Fibroblast of lung (primary cell): ENCODE results near the gene ZNF280C. TPM values are rescaled to one million over a fixed set of nuclear protein-coding genes. Genes with fewer than 3 reads are reported as not detected.

Experiments used
- DNase-seq, 2 donors: peaks; one replicate each; pipeline versions ENCODE4 v3.0.0 to v3.0.0-alpha.2; 2010; ENCODE audit warnings: low read depth in 2 of 2
- H2AFZ ChIP-seq: 2 replicates; pipeline ENCODE4 v1.5.1; 2012; ENCODE audit warnings: low read length, control low read depth, inconsistent platforms
- H3K27ac ChIP-seq: 2 replicates; pipeline ENCODE4 v1.5.1; 2011; ENCODE audit warnings: low read length, control low read depth; ENCODE audit not compliant: insufficient read depth
- H3K27me3 ChIP-seq: 2 replicates; pipeline ENCODE4 v1.5.1; 2011; ENCODE audit warnings: mild to moderate bottlenecking, low read length; ENCODE audit not compliant: control insufficient read depth, insufficient read depth
- H3K36me3 ChIP-seq: 2 replicates; pipeline ENCODE4 v1.5.1; 2011; ENCODE audit warnings: low read length; ENCODE audit not compliant: control insufficient read depth, insufficient read depth
- H3K4me1 ChIP-seq: 2 replicates; pipeline ENCODE4 v1.5.1; 2011; ENCODE audit warnings: low read length; ENCODE audit not compliant: control insufficient read depth, insufficient read depth; ENCODE audit errors: extremely low read depth
- H3K4me2 ChIP-seq: 2 replicates; pipeline ENCODE4 v1.5.1; 2011; ENCODE audit warnings: low read length, control low read depth; ENCODE audit not compliant: insufficient read depth; ENCODE audit errors: extremely low read depth
- H3K4me3 ChIP-seq, 4 experiments: fragments of 200-600 bp in 1 of 4; sonication (generic) in 1 of 4; replicated peaks in 1 of 4; 2 replicates each; pipeline ENCODE4 v1.5.1; 2011 to 2016; ENCODE audit warnings: low read length in 4 of 4, low read depth in 3 of 4, mild to moderate bottlenecking in 3 of 4, control low read depth in 2 of 4, inconsistent platforms in 1 of 4, mixed read lengths in 1 of 4; ENCODE audit not compliant: insufficient read depth in 1 of 4; ENCODE audit errors: control extremely low read depth in 1 of 4
- H3K79me2 ChIP-seq: 2 replicates; pipeline ENCODE4 v1.5.1; 2012; ENCODE audit warnings: mild to moderate bottlenecking, low read length, inconsistent platforms; ENCODE audit not compliant: control insufficient read depth, insufficient read depth
- H3K9ac ChIP-seq: 2 replicates; pipeline ENCODE4 v1.5.1; 2011; ENCODE audit warnings: mild to moderate bottlenecking, low read length, control low read depth; ENCODE audit not compliant: insufficient read depth
- H3K9me3 ChIP-seq: 2 replicates; pipeline ENCODE4 v1.5.1; 2012; ENCODE audit warnings: low read depth, low read length; ENCODE audit not compliant: control insufficient read depth, insufficient read depth
- H4K20me1 ChIP-seq: 2 replicates; pipeline ENCODE4 v1.5.1; 2011; ENCODE audit warnings: low read length; ENCODE audit not compliant: control insufficient read depth, insufficient read depth; ENCODE audit errors: extremely low read depth
- CTCF ChIP-seq, 2 donors: IDR thresholded peaks in 1 of 2; conservative IDR thresholded peaks in 1 of 2; 1 replicate in 1 of 2; 2 replicates in 1 of 2; pipeline ENCODE4 v1.5.1; 2011 to 2012; ENCODE audit warnings: low read length in 2 of 2, control low read depth in 1 of 2, inconsistent platforms in 1 of 2, low read depth in 1 of 2, mild to moderate bottlenecking in 1 of 2
- EZH2 ChIP-seq: IDR thresholded peaks from 2 replicates; pipeline ENCODE4 v1.5.1; 2012; ENCODE audit warnings: low read length, control low read depth, mild to moderate bottlenecking; ENCODE audit errors: missing control alignments
- polyA plus RNA-seq, 2 donors: library from polyadenylated mRNA; depleted of rRNA in 1 of 2; stranded (reverse) in 1 of 2; unstranded in 1 of 2; fragments of >200 nt; gene quantifications; 2 replicates each; pipeline ENCODE4 v1.2.1, GENCODE V29; 2011 to 2012; ENCODE audit warnings: missing spikeins in 1 of 2
- total RNA-seq: library from RNA; depleted of rRNA; stranded (reverse); fragments of >200 nt; gene quantifications from 2 replicates; pipeline ENCODE4 v1.2.1, GENCODE V29; 2014

The ZNF280C gene
- total and polyA plus RNA-seq, 2 donors (not counting 1 experiment from before 2014, with no cell fraction given): 4.1 to 8.7 TPM

DNA sequence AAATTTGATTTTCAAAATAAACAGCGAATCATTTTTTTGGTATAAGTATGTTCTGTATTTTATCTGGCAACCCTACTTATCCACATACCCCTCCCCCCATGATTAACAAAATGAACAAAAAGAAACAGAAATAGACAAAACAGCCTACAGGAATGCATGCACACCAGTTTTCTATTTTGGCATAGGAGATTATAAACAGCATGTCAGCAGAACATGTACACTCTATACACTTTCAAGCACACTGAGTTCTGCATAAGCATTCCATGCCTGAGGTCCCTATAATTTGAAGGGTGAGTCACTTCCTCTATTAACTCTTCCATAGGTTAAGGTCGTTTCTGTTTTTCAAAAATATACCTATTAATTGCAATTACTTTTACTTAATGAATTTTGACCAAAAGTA, 28.0 kb upstream of the ZNF280C start:
- TF ChIP-seq CTCF (conservative IDR thresholded peaks at IDR 0.05 in 1 of 2, IDR thresholded peaks at IDR 0.05 in 1 of 2; ENCODE audit: low read depth in 1 of 2, low read length in 2 of 2): no peak
- no peak for TF ChIP-seq EZH2
- peak in 1 of 2 donors; percentile 63 for DNase-seq
- H3K4me2 ChIP-seq: no peak overlapping the region

DNA sequence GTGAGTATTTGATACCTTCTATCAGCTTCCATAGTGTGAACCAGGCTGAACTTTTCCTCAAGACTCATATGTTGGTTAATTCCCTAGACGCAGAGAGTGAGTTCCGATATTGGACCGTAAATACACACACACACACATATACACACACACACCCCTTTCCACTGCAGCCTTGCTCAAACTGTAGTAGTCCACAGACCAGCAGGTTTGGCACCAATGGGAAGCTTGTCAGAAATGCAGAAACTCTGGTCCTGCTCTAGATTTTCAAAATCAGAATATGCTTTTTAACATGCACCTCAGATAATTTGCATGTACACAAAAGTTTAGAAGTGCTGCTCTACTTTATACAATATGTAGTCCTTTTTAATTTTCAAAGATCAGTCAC, 27.6 kb upstream of the ZNF280C start:
- Histone ChIP-seq H4K20me1 (no peaks in the 10 kb centered on the region), H3K4me3 (no peak overlapping the region), H3K27me3 (no peaks in the 10 kb centered on the region), H3K4me2 (no peak overlapping the region), H3K79me2 (no peaks in the 10 kb centered on the region), H3K36me3 (no peaks in the 10 kb centered on the region), H3K4me1 (no peaks in the 10 kb centered on the region), H2AFZ (no peak overlapping the region), H3K27ac (no peak overlapping the region), H3K9ac (no peak overlapping the region), H3K9me3 (no peaks in the 10 kb centered on the region)
- DNase-seq: peak in 1 of 2 donors; percentile 0
- TF ChIP-seq EZH2 (no peak), CTCF (conservative IDR thresholded peaks at IDR 0.05 in 1 of 2, IDR thresholded peaks at IDR 0.05 in 1 of 2; ENCODE audit: low read depth in 1 of 2, low read length in 2 of 2) (no peak)

More for the DNA sequence above, 28.0 kb upstream of the ZNF280C start:
- Histone ChIP-seq H2AFZ (no peak overlapping the region), H3K9ac (no peak overlapping the region), H3K27ac (no peak overlapping the region), H3K27me3 (no peaks in the 10 kb centered on the region), H3K4me1 (no peaks in the 10 kb centered on the region), H3K36me3 (no peaks in the 10 kb centered on the region), H3K79me2 (no peaks in the 10 kb centered on the region), H3K4me3 (no peak overlapping the region), H3K9me3 (no peaks in the 10 kb centered on the region), H4K20me1 (no peaks in the 10 kb centered on the region)

DNA sequence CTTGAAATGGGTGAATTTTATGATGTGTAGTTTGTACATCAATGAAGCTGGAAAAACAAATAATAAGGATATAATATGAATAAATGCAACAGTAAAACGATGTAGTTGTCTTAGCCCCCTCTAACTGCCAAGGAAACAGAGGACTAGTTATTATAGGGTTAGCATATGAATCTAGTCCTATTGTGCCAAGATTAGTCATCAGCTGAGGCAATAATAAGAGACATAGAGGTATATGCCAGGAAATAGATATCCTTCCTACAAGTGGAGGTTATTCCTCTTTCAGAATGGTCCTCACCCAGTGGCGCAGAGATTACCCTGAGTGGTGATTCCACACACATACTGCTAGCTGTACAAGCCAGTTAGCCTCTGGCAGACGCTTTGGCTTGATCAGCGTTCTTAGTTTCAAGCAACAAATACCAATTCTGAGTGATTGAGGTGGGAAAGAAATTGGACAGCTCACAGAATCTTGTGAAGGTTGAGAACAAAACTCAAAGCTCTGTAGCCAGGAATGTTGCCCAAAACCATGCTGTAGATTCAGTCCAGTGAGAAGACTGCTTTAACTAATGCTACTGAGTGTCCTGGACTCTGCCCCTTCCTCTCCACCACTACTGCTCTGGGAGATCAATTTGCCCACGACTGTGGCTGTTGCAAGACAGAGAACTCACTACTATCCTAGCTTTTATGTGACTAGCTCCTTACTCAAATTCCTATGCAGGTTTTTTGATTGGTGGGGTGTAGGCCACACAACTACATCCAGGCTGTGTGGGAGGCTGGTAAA, 27.0 kb upstream of the ZNF280C start:
- no peak for TF ChIP-seq EZH2
- Histone ChIP-seq H3K36me3 (no peaks in the 10 kb centered on the region), H3K4me1 (no peaks in the 10 kb centered on the region), H3K4me3 (no peak overlapping the region), H4K20me1 (no peaks in the 10 kb centered on the region), H3K4me2 (no peak overlapping the region), H3K79me2 (no peaks in the 10 kb centered on the region), H2AFZ (no peak overlapping the region), H3K27me3 (no peaks in the 10 kb centered on the region), H3K9me3 (no peaks in the 10 kb centered on the region), H3K27ac (no peak overlapping the region), H3K9ac (no peak overlapping the region)
- peak in 1 of 2 donors; percentile 41 for DNase-seq
